AG20443 (cell line): ENCODE results near the gene DNM3.
"Not testable (repeated sequence)": the region's sequence is repeated elsewhere in the genome, so short reads cannot be mapped to it uniquely, and the experiment has no call there.

Experiments used
- DNase-seq: peaks from one replicate; pipeline ENCODE4 v3.0.0; 2012; ENCODE audit warnings: low spot score, mixed read lengths

The DNM3 gene

DNA sequence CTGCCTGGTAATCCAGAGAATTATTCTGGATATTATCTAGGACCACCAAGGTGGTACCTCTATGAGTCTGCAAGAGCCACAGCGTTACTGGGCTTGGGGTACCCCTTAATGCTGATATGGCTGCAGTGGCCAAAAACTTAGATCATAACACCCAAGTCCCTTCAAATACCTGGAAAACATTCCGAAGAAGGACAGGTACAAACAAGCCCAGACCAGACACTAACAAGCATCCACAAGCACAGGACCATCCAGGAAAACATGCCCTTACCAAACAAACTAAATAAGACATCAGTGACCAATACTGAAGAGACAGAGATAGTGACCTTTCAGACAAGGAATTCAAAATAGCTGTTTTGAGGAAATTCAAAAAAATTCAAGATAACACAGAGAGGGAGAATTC lies 582.0 kb downstream of the DNM3 start:
- DNase-seq = no peak

GRCh38 chr1:172425339-172425738 lies 584.0 kb downstream of the DNM3 start:
- no peak for DNase-seq

GRCh38 chr1:172427191-172427590 lies 585.9 kb downstream of the DNM3 start:
- no peak for DNase-seq

DNA sequence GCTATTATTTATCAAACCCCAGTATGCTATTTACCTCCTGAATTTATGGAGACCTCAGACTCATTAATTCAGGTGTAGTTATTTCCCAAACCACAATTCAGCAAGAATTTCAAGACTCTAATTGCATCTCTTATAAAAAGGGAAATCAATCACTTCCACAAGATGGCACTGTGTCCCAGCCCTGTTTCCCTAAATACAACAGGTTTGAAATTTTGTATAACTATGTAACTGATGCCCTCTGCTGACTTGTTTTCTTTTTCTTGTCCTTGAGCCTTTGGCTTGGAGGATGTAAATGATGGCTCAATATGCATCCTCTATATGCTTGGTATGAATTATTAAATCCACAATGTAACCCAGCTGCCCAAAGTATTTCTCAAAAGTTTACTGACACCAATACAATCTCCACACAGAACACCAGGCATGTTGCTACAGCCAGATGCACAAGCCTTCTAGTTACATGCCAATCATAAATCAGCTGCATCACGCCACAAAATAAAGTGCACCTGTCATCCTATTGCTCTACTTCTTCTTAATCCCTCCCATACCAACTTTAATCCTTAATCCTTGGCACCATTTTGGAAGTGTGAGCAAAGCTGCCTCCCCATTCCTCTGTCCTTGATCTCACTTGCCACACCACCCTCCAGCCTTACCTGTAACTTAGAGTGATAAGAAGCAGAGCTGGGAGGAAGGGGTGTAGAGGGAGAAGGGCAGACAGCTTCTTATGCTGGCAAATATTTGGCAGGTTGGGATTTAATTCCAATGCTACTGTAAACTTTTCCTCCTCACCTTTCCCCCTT lies 588.2 kb downstream of the DNM3 start:
- peak; percentile 69 for DNase-seq

- DNase-seq = no peak
Observed at GRCh38 chr1:172430128-172430454, 588.8 kb downstream of the DNM3 start.

DNA sequence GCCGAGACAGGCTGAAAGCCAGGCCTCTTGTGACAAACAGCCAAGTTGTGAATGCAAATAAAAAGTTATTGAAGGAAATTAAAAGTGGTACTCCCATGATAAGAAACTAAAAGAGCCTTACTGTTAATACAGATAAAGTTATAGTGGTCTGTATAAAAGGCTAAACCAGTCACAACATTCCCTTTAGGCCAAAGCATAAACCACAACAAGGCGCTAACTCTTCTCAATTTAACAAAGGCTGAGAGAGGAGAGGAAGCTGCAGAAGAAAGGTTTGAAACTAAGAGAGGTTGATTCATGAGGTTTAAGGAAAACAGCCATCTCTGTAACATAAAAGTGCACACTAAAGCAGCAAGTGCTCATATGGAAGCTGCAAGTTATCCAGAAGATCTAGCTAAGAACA lies 589.9 kb downstream of the DNM3 start:
- no peak for DNase-seq

- DNase-seq = no peak
Observed at GRCh38 chr1:172431721-172432192, 590.5 kb downstream of the DNM3 start.

- not testable (repeated sequence) for DNase-seq
Observed at GRCh38 chr1:172437183-172437582, 595.9 kb downstream of the DNM3 start.

- no peak for DNase-seq
Observed at GRCh38 chr1:172442404-172442803, 601.1 kb downstream of the DNM3 start.

GRCh38 chr1:172442843-172443565 lies 601.7 kb downstream of the DNM3 start:
- no peak for DNase-seq

- DNase-seq = peak; percentile 97
Observed at GRCh38 chr1:172443666-172444453, 602.6 kb downstream of the DNM3 start, which contains the start of gene PIGC. PIGC (minus strand) TSS chr1:172444069; CDS start chr1:172442622, 1,447 bp downstream.

GRCh38 chr1:172446547-172446946 lies 605.2 kb downstream of the DNM3 start:
- no peak for DNase-seq

GRCh38 chr1:172447641-172448040 lies 606.3 kb downstream of the DNM3 start:
- no peak for DNase-seq

DNA sequence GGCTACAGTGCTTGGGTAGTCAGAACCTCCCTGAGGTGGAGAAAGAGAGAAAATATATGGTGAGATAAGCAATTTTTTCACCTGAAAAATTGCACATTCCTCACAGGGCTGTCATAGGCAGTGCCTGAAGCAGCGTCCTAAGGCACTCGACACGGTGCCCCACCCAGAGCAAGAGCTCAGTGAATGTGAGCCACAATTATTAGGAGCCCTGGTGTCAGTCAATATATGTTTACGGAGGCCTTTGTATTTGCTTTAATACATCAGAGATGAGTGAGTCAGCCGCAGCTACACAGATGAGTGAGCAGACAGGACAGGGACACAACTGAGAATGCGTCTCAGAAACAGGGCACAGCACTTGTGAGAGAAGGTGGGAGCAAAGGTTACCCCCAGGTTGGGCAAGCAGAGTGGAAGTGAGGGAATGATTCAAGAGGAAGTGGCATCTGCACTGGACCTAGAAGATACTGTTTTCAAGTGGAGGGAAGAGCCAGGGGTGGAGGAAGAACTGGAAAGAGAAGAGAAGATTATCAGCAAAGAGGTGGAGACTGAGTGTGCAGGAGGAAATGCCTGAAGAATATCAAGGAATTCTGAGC lies 607.8 kb downstream of the DNM3 start:
- no peak for DNase-seq

GRCh38 chr1:172449585-172450523 lies 608.6 kb downstream of the DNM3 start:
- peak; percentile 86 for DNase-seq

GRCh38 chr1:172450524-172450885 lies 609.2 kb downstream of the DNM3 start:
- DNase-seq = no peak

GRCh38 chr1:172451002-172451443 lies 609.7 kb downstream of the DNM3 start:
- no peak for DNase-seq

DNA sequence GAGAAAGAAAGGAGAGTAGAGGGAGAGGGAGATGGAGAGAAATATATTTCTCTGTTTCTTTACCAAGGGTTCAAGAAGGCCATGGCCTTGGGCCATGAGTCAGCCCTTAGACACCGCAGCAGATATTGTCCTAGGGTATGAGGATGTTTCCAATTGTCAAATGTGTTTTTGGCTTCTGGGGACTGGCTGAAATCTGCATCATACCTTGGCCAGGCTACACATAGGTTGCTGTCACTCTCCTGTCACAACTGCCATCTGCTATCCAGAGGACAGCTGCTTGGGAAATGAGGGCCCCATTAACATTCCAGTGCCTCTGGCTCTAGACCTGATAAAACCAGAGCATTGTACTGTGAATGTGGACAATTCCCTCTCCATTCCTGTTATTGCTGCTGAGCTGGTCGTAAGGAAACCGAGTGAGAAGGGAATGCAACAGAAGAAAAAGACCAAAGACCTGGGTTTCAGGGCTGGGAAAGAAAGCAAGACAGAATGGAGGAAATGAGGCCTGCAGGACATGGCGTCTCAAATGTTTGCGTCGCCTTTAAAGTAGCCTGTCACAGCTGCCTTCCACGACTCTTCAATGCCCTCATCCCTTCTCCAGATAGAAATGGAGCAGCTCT lies 611.3 kb downstream of the DNM3 start:
- no peak for DNase-seq

DNA sequence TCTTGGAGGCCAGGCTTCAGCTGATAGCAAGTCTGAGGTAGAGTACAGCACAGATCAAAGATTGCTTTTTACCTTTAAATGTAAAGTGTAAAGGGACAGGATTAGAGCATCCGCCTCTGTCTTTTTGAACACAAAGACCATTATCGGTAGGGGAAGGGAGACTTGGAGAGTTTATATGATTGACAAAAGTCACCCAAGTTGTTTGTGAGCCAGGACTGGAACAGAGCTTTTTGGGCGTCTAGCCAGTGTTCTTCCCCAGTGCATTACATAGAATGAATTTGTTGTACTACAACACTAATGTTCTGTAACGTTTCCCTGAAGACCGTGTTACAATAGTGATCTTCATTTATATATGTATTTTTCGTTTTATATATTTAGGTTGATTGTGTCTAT lies 611.9 kb downstream of the DNM3 start:
- no peak for DNase-seq

- DNase-seq = no peak
Observed at GRCh38 chr1:172453607-172454006, 612.3 kb downstream of the DNM3 start.

DNA sequence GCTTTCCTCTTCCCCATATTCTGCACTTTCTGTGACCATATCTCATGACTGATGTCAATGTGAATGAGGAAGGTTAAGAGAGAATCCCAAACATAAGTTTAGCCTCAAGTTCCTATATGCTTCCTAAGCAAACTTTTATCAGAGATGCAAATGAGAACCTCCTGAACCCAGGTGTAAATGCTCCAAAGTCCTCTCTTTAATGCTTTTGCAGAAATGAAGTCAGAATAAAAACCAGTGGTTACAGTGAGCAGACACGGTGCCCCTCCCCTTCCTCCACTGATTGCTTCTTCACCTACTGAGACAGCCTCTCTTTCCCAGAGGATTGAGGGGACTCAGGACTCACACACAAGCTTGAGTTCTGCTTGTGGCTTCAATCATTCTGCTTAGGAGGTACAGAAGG lies 614.2 kb downstream of the DNM3 start:
- no peak for DNase-seq
